GM18508 (cell line): ENCODE results near the gene WNK3.

Experiments used
- ATAC-seq: cut with Tn5 transposase; IDR thresholded peaks from one replicate; pipeline ENCODE4 v1.9.1; 2021; ENCODE audit warnings: moderate number of reproducible peaks; ENCODE audit not compliant: insufficient read depth, unreplicated experiment

Gene WNK3

GRCh38 chrX:54248309-54248708 lies 109.5 kb downstream of the WNK3 start:
- ATAC-seq: no peak

DNA sequence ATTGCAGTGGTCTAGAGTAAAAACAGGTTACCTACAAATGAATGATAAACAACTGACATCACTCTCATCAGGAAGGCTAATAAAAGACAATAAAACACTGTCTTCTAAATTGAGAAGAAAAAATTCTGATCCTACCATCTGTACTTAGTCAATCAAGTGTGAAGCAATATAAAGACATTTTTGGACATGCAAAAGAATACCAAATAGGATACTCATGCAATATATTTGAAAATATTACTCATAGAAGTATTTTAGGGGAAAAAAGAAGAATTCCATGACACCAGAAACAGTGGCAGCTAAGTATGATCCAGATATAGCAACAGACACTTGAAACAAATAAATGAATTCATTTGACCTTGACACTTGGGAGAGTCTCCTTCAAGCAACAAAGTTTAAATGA lies 111.0 kb downstream of the WNK3 start:
- no peak for ATAC-seq

- no peak for ATAC-seq
Observed at GRCh38 chrX:54238588-54238987, 119.3 kb downstream of the WNK3 start.

- no peak for ATAC-seq
Observed at GRCh38 chrX:54237014-54237413, 120.8 kb downstream of the WNK3 start.

- no peak for ATAC-seq
Observed at GRCh38 chrX:54230435-54231148, 127.3 kb downstream of the WNK3 start.

GRCh38 chrX:54223581-54223980 lies 134.3 kb downstream of the WNK3 start:
- no peak for ATAC-seq

- ATAC-seq: no peak
Observed at GRCh38 chrX:54213603-54214002, 144.2 kb downstream of the WNK3 start.

DNA sequence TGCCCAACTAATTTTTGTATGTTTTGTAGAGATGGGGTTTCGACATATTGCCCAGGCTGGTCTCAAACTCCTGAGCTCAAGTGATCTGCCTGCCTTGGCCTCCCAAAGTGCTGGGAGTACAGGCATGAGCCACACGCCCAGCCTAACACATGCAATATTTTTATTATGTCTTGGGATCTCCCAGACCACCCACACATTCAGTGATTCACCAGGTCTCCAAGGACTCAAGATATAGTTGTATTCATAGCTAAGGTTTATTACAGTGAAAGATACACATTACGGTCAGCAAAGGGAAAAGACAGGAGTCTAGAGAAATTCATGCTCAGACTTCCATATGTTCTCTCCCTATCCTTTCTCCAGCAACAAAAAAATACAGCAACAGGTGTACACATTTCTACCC lies 149.3 kb downstream of the WNK3 start:
- ATAC-seq: no peak

- no peak for ATAC-seq
Observed at GRCh38 chrX:54198262-54198661, 159.6 kb downstream of the WNK3 start.

- peak; percentile 40 for ATAC-seq
Observed at GRCh38 chrX:54194982-54195588, 162.8 kb downstream of the WNK3 start.

- ATAC-seq: no peak
Observed at GRCh38 chrX:54193085-54193821, 164.6 kb downstream of the WNK3 start.

- ATAC-seq: no peak
Observed at GRCh38 chrX:54184474-54184873, 173.4 kb downstream of the WNK3 start.

DNA sequence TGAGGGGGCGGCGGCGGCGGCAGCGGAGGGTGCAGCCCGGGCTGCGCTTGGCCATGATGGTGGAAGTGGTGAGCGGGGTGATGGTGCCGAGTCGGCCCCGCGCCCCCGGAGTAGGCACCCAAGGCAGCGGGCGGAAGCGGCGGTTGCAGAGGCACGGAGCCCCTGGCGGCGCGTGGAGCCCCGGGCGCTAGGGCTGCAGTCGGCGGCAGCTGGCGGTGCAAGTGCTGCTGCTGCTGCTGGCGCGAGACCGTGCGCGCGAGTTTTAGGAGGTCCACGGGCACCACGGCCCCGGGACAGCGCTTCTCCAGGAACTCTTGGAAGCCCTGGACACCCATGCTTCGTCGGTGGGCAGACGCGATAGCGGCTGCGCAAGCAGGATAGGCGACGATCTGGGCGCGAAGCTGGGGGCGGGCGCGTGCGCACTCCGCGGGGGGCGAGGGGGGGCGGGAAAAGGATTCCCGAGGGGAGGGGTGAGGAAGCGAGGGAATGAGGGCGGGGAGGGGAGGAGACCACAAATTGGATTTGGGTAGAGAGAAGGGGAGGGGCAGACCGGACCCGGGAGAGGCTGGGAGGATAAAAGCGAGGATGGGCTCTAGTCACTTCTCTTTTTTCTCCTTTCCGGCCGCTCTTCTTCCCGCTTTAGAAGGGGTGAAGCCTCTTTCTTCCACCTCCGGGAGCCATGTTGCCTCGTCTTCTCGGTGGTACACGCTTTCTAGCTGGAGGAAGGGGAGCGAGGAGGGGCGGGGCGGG lies 174.8 kb downstream of the WNK3 start, which contains the start of gene FAM120C:
Gene FAM120C (minus strand): TSS at position 391 of the 750 bp plus-strand sequence. CDS start 56 bp downstream, at position 335.
- no peak for ATAC-seq

DNA sequence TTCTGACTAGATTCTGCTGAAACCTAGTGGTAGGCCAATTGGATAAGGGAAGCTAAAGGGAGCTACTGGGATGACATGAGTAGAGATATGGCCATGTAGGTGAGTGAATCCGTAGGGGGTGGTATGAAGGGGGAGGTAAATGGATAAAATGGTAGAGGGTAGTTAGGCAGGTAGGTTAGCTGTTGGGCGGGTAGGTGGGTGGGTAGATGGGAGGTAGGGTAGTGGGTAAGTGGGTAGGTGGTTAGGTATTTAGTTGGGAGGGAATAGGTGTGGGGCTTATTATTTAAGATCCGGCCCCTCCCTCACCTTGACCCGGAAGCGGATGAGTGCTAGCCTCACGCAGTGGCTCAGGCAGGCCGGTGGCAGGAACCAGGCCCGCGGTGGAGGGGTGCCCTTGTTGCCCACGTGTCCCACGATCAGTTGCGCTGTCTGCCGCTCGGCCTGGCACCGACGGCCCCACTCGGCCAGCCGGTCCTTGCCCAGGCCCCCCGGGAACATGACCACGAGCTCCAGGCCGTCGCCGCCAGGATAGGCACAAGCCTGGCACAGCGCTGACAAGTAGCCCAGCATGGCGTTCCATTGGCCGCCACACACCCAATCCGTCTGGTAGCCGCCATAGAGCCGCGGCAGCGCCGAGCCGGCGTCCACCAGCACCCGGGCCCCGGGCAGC lies 175.5 kb downstream of the WNK3 start:
- no peak for ATAC-seq

DNA sequence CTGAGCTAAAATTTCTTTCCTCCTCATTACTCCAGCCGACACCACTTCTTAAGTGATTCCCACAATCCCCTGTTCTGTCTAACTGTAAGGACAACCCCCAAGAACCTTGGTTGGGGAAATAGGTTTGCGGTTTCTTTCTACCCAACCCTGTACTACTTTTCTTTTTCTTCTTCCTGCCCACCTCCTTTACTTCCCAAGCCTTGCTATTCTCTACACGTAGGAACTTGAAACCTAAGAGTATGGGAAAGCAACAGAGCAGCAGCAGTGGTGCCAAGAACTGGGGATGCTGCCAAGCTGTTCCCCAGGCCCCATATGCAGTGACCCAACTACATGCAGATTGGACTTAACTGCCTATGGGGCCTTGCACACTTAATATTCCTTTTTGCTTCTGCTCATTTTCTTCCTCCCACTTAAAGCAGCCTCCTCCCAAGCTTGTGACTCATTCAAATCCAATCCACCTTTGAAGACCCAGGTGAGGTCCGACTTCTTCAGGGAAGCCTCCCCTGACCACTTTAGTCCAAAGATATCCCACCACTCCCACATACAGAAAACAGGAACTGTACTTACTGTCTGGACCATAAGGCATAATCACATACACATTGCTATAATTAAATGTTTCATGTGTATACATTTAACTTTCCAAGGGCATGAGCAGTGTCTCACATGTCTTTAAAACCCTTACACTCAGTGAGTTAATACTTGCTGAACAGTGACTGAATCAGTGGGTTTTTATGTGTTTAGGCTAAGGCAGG lies 176.5 kb downstream of the WNK3 start:
- ATAC-seq: no peak

GRCh38 chrX:54180403-54180802 lies 177.4 kb downstream of the WNK3 start:
- no peak for ATAC-seq

GRCh38 chrX:54178100-54178940 lies 179.5 kb downstream of the WNK3 start:
- no peak for ATAC-seq

- no peak for ATAC-seq
Observed at GRCh38 chrX:54177306-54177705, 180.5 kb downstream of the WNK3 start.

- no peak for ATAC-seq
Observed at GRCh38 chrX:54173791-54174190, 184.1 kb downstream of the WNK3 start.
